MM.1S (cell line): ENCODE results near the gene SLC6A19.

Experiments
- DNase-seq: peaks from one replicate; pipeline ENCODE4 v3.0.0-alpha.2; 2015
- H2AFZ ChIP-seq: fragments of 300-600 bp; sonication (generic); 2 replicates; pipeline ENCODE4 v1.6.0; 2016; ENCODE audit warnings: antibody characterized with exemption, low read length
- H3F3A ChIP-seq: fragments of 300-600 bp; sonication (generic); 2 replicates; pipeline ENCODE4 v1.6.1; 2016; ENCODE audit warnings: mild to moderate bottlenecking, antibody characterized with exemption, low read length, moderate library complexity, mixed read lengths; ENCODE audit not compliant: insufficient read depth
- H3K27ac ChIP-seq: fragments of 300-600 bp; sonication (generic); 2 replicates; pipeline ENCODE4 v1.5.1; 2016; ENCODE audit warnings: mild to moderate bottlenecking, low read length
- H3K27me3 ChIP-seq: fragments of 300-600 bp; sonication (generic); replicated peaks from 2 replicates; pipeline ENCODE4 v1.6.0; 2016; ENCODE audit warnings: low read length; ENCODE audit not compliant: insufficient read depth
- H3K36me3 ChIP-seq: fragments of 300-600 bp; sonication (generic); replicated peaks from 2 replicates; pipeline ENCODE4 v1.6.1; 2016; ENCODE audit warnings: mild to moderate bottlenecking, low read length, mixed read lengths; ENCODE audit not compliant: insufficient read depth
- H3K4me1 ChIP-seq: fragments of 300-600 bp; sonication (generic); 2 replicates; pipeline ENCODE4 v1.6.1; 2016; ENCODE audit warnings: low read length, mixed read lengths
- H3K4me2 ChIP-seq: fragments of 300-600 bp; sonication (generic); 2 replicates; pipeline ENCODE4 v1.6.0; 2016; ENCODE audit warnings: low read depth, low read length
- H3K4me3 ChIP-seq: fragments of 300-600 bp; sonication (generic); 2 replicates; pipeline ENCODE4 v1.5.1; 2016; ENCODE audit warnings: low read length, mixed read lengths
- H3K79me2 ChIP-seq: fragments of 300-600 bp; sonication (generic); 2 replicates; pipeline ENCODE4 v1.6.1; 2016; ENCODE audit warnings: mixed run types, low read length, mixed read lengths
- H3K9ac ChIP-seq: fragments of 300-600 bp; sonication (generic); 2 replicates; pipeline ENCODE4 v1.6.1; 2016; ENCODE audit warnings: low read length, mixed read lengths
- H3K9me2 ChIP-seq: fragments of 300-600 bp; sonication (generic); replicated peaks from 2 replicates; pipeline ENCODE4 v1.6.1; 2016; ENCODE audit warnings: mild to moderate bottlenecking, low read length, mixed read lengths; ENCODE audit not compliant: insufficient read depth
- H3K9me3 ChIP-seq: fragments of 300-600 bp; sonication (generic); replicated peaks from 2 replicates; pipeline ENCODE4 v1.6.1; 2016; ENCODE audit warnings: mild to moderate bottlenecking, low read length, mixed read lengths; ENCODE audit not compliant: insufficient read depth
- H4K20me1 ChIP-seq: fragments of 300-600 bp; sonication (generic); 2 replicates; pipeline ENCODE4 v1.6.1; 2016; ENCODE audit warnings: mild to moderate bottlenecking, low read length, moderate library complexity, mixed read lengths; ENCODE audit not compliant: insufficient read depth
- EZH2 ChIP-seq: fragments of 300-600 bp; sonication (generic); optimal IDR thresholded peaks from 2 replicates; pipeline ENCODE3; 2017; ENCODE audit warnings: low read depth, mild to moderate bottlenecking, antibody characterized with exemption, low read length, mixed read lengths
- EZH2phosphoT487 ChIP-seq: fragments of 300-600 bp; sonication (generic); IDR thresholded peaks from 2 replicates; pipeline ENCODE4 v1.6.1; 2018; ENCODE audit warnings: antibody characterized with exemption, low read length
- TF ChIP-seq, protein P1 (sequence below): fragments of 300-600 bp; sonication (generic); IDR thresholded peaks from 2 replicates; pipeline ENCODE4 v1.5.1; 2016; ENCODE audit warnings: antibody characterized with exemption, low read length, mixed read lengths

SLC6A19 gene

DNA sequence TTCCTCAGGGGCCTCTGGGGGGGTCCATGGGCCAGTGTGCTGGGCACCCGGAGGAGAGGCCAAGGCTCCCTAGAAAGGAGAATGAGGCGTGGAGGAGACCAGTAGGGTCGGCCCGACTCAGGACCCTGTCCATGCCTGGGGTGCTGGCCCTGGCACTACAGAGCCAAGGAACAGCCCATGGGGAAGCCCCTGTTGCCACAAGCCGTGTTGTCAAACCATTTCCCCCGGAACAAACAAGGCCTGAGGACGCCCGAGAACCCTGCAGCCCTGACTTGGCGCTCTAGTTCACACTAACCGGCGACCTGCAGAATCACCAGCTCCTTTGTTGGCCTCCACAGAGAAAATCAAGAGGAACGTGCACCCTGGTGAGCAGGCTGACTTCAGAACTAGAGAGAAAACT is 48.0 kb upstream of the SLC6A19 start:
- Histone ChIP-seq H4K20me1 (no peaks in the 10 kb centered on the region), H3K4me3 (no peak overlapping the region), H3K79me2 (no peaks in the 10 kb centered on the region), H3K9me2 (no peaks in the 10 kb centered on the region), H3K9me3 (no peaks in the 10 kb centered on the region), H3K36me3 (no peaks in the 10 kb centered on the region), H3K27me3 (peaks cover 10% of the 10 kb centered on the region), H3K27ac (no peak overlapping the region), H3K9ac (no peak overlapping the region), H2AFZ (no peak overlapping the region), H3F3A (0 out of 2 replicates have a peak, but pooled peaks cover 3% of the 10 kb centered on the region), H3K4me1 (no peaks in the 10 kb centered on the region), H3K4me2 (no peak overlapping the region)
- DNase-seq, result no peak
- no peak for TF ChIP-seq EZH2
- no peak for TF ChIP-seq EZH2phosphoT487
- TF ChIP-seq, protein P1, sequence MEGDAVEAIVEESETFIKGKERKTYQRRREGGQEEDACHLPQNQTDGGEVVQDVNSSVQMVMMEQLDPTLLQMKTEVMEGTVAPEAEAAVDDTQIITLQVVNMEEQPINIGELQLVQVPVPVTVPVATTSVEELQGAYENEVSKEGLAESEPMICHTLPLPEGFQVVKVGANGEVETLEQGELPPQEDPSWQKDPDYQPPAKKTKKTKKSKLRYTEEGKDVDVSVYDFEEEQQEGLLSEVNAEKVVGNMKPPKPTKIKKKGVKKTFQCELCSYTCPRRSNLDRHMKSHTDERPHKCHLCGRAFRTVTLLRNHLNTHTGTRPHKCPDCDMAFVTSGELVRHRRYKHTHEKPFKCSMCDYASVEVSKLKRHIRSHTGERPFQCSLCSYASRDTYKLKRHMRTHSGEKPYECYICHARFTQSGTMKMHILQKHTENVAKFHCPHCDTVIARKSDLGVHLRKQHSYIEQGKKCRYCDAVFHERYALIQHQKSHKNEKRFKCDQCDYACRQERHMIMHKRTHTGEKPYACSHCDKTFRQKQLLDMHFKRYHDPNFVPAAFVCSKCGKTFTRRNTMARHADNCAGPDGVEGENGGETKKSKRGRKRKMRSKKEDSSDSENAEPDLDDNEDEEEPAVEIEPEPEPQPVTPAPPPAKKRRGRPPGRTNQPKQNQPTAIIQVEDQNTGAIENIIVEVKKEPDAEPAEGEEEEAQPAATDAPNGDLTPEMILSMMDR, result no peak

DNA sequence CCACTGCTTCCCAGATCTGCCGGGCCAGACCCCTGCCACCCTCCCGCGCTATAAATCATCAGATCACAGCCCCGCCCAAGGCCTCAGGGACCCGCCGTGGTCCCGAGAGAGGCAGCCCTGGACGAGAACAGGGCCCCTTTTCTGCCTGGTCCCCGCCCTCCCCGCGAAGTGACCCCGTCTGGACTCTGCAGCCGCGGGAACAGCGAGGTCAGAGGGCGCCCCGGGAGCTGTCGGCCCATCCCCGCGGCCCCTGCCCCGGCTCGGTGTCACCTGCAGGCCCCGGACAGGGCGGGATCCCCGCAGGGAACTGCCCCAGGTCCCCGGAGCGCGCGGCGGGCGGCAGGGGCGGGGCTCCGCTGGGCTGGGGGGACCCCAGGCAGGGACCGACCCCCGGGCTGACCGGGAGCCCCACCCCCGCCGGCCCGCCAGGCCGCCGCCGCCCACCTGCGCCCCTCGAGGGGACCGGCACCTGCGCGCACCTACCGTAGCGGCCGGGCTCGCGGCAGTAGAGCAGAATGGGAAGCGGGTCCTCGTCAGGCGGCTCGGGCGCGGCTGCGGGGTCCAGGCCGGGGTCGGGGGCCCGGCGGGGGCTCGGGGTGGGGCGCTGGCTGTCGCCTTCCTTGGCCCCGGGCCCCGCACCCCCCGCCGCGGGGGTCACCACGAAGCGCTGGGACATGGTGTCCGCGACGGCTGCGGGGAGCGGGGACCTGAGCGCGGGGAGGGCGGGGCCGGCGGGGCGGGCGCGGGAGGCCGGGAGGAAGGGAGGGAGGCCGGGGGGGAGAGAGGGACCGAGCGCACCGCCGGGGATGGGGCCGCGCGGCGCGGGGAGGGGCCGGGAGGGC is 46.0 kb upstream of the SLC6A19 start:
- no peaks in the 10 kb centered on the region for H3K79me2 ChIP-seq
- H3K4me1 ChIP-seq, result no peaks in the 10 kb centered on the region
- H3K9me2 ChIP-seq, result no peaks in the 10 kb centered on the region
- H3K27me3 ChIP-seq, result peaks cover 16% of the 10 kb centered on the region
- no peak overlapping the region for H3K4me2 ChIP-seq
- H4K20me1 ChIP-seq, result no peaks in the 10 kb centered on the region
- 0 out of 2 replicates have a peak, but pooled peaks cover 3% of the 10 kb centered on the region for H3F3A ChIP-seq
- no peak for TF ChIP-seq EZH2phosphoT487
- TF ChIP-seq, protein P1, result no peak
- DNase-seq, result no peak
- no peaks in the 10 kb centered on the region for H3K36me3 ChIP-seq
- H3K4me3 ChIP-seq, result no peak overlapping the region
- H3K27ac ChIP-seq, result no peak overlapping the region
- H2AFZ ChIP-seq, result no peak overlapping the region
- H3K9me3 ChIP-seq, result no peaks in the 10 kb centered on the region
- H3K9ac ChIP-seq, result no peak overlapping the region

- Histone ChIP-seq H3K4me2 (no peak overlapping the region), H3K4me3 (no peak overlapping the region), H3K9ac (no peak overlapping the region), H3K27ac (no peak overlapping the region), H3K9me3 (no peaks in the 10 kb centered on the region), H2AFZ (no peak overlapping the region), H3K9me2 (no peaks in the 10 kb centered on the region), H3K27me3 (peaks cover 12% of the 10 kb centered on the region), H3K79me2 (no peaks in the 10 kb centered on the region), H4K20me1 (no peaks in the 10 kb centered on the region), H3K36me3 (no peaks in the 10 kb centered on the region), H3F3A (0 out of 2 replicates have a peak, but pooled peaks cover 3% of the 10 kb centered on the region), H3K4me1 (no peaks in the 10 kb centered on the region)
- TF ChIP-seq EZH2phosphoT487 (no peak), EZH2 (no peak)
- TF ChIP-seq, protein P1, result no peak
- no peak for DNase-seq
Measured at GRCh38 chr5:1156033-1156753, 45.2 kb upstream of the SLC6A19 start.
